ENCODE results near the gene ZBTB46. TPM values are rescaled to one million over a fixed set of nuclear protein-coding genes. Genes with fewer than 3 reads are reported as not detected.

Gene ZBTB46
- total RNA-seq, 1 donor from 2014 or later = 42.1 TPM

- Mint-ChIP-seq H3K4me3 (ENCODE audit: unreplicated experiment) (peak overlapping the region; percentile 96), H3K36me3 (ENCODE audit: low read depth, unreplicated experiment) (peaks cover 11% of the 10 kb centered on the region), H3K4me1 (ENCODE audit: unreplicated experiment) (peaks cover 35% of the 10 kb centered on the region), H3K27ac (ENCODE audit: unreplicated experiment) (no peak overlapping the region), H3K9me3 (ENCODE audit: unreplicated experiment) (no peaks in the 10 kb centered on the region), H3K27me3 (ENCODE audit: unreplicated experiment) (peaks cover 13% of the 10 kb centered on the region)
- TF ChIP-seq, protein P1, sequence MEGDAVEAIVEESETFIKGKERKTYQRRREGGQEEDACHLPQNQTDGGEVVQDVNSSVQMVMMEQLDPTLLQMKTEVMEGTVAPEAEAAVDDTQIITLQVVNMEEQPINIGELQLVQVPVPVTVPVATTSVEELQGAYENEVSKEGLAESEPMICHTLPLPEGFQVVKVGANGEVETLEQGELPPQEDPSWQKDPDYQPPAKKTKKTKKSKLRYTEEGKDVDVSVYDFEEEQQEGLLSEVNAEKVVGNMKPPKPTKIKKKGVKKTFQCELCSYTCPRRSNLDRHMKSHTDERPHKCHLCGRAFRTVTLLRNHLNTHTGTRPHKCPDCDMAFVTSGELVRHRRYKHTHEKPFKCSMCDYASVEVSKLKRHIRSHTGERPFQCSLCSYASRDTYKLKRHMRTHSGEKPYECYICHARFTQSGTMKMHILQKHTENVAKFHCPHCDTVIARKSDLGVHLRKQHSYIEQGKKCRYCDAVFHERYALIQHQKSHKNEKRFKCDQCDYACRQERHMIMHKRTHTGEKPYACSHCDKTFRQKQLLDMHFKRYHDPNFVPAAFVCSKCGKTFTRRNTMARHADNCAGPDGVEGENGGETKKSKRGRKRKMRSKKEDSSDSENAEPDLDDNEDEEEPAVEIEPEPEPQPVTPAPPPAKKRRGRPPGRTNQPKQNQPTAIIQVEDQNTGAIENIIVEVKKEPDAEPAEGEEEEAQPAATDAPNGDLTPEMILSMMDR (IDR thresholded peaks at IDR 0.05; ENCODE audit: unreplicated experiment) = no peak
- DNase-seq (ENCODE audit: low spot score) = no peak
Observed at GRCh38 chr20:63828124-63828523, 2.9 kb downstream of the ZBTB46 start.

DNA sequence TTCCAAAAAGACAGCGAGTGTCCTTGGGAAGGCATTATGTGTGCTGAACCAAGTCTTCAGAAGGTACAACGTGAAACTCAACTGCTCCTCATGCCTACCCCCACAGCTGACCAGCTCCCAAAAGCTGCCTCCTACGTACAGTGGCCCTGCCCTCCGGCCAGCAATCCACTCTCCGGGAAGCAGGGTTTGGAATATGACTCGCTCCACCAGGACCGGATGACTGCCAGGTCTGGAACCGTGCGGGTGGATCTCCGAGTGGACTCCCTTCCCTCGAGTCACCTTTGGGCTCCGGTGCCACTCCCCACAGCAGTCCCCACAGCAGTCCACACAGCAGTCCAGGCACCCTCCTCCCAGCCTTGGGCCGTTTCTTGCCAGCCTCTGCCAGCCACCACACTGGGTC lies 4.3 kb downstream of the ZBTB46 start:
- DNase-seq (ENCODE audit: low spot score) = no peak
- H3K9me3 Mint-ChIP-seq (ENCODE audit: unreplicated experiment) = no peaks in the 10 kb centered on the region
- TF ChIP-seq, protein P1 (IDR thresholded peaks at IDR 0.05; ENCODE audit: unreplicated experiment) = no peak
- no peak overlapping the region for H3K4me3 Mint-ChIP-seq (ENCODE audit: unreplicated experiment)
- H3K27ac Mint-ChIP-seq (ENCODE audit: unreplicated experiment) = no peak overlapping the region
- peaks cover 13% of the 10 kb centered on the region for H3K27me3 Mint-ChIP-seq (ENCODE audit: unreplicated experiment)
- H3K36me3 Mint-ChIP-seq (ENCODE audit: low read depth, unreplicated experiment) = peaks cover 13% of the 10 kb centered on the region
- H3K4me1 Mint-ChIP-seq (ENCODE audit: unreplicated experiment) = peaks cover 46% of the 10 kb centered on the region

- Mint-ChIP-seq H3K4me3 (ENCODE audit: unreplicated experiment) (no peak overlapping the region), H3K4me1 (ENCODE audit: unreplicated experiment) (peaks cover 47% of the 10 kb centered on the region), H3K27ac (ENCODE audit: unreplicated experiment) (no peak overlapping the region), H3K27me3 (ENCODE audit: unreplicated experiment) (peaks cover 13% of the 10 kb centered on the region), H3K9me3 (ENCODE audit: unreplicated experiment) (no peaks in the 10 kb centered on the region), H3K36me3 (ENCODE audit: low read depth, unreplicated experiment) (peaks cover 15% of the 10 kb centered on the region)
- no peak for DNase-seq (ENCODE audit: low spot score)
- TF ChIP-seq, protein P1 (IDR thresholded peaks at IDR 0.05; ENCODE audit: unreplicated experiment) = no peak
Observed at GRCh38 chr20:63825331-63826118, 5.5 kb downstream of the ZBTB46 start.

DNA sequence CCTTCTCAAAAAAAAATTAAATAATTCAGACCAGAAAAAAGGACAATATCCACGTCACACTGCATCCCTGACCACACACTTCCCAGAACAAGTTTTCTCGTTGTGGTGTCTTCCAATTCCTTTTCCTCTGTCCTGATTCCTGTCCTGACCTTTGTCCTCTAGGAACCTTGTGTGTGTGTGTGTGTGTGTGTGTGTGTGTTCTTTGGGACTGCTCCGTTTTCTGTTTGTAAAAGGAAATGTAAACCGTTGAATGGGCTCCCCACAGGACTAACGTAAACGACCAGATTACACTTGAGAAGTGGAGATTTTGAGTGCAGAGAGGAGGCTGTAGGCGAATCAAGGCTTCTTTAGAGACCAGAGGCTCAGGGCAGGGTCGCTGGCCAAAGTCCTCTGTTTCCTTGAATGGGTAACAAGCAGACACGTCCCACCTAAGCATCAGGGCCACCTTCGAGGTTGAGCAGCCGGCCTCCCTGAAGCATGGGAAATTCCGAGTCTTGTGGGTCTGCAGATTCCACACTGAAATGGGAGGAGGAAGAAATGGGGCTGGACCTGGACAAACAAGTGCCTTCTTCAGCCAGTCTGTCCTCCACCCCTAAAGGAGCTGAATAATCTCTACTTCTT lies 7.3 kb downstream of the ZBTB46 start:
- peaks cover 4% of the 10 kb centered on the region for H3K27me3 Mint-ChIP-seq (ENCODE audit: unreplicated experiment)
- H3K9me3 Mint-ChIP-seq (ENCODE audit: unreplicated experiment) = no peaks in the 10 kb centered on the region
- TF ChIP-seq, protein P1 (IDR thresholded peaks at IDR 0.05; ENCODE audit: unreplicated experiment) = no peak
- H3K27ac Mint-ChIP-seq (ENCODE audit: unreplicated experiment) = peak overlapping the region; percentile 28
- H3K36me3 Mint-ChIP-seq (ENCODE audit: low read depth, unreplicated experiment) = peaks cover 4% of the 10 kb centered on the region
- DNase-seq (ENCODE audit: low spot score) = no peak
- H3K4me3 Mint-ChIP-seq (ENCODE audit: unreplicated experiment) = peak overlapping the region; percentile 21
- H3K4me1 Mint-ChIP-seq (ENCODE audit: unreplicated experiment) = peaks cover 34% of the 10 kb centered on the region

DNA sequence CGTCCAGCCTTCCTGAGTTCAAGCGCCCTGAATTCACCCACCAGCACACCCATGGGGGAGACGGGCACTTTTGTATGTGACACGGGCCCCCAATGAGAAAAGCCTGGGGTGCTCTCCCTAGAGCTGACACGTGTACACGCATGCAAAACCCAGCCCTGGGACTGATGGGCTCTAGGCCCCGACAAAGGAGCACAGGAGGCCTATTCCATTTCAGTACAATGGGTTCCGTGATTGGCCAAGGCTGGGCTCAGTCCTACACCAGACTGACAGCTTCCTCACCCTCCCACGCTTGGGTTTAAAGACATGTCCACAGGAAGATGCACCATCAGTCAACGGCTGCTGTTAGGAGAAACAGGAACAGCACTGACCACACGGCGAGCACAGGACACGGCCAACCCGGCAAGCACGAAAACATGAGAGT lies 8.8 kb downstream of the ZBTB46 start:
- peak overlapping the region; percentile 47 for H3K4me3 Mint-ChIP-seq (ENCODE audit: unreplicated experiment)
- DNase-seq (ENCODE audit: low spot score) = peak; percentile 38
- no peaks in the 10 kb centered on the region for H3K9me3 Mint-ChIP-seq (ENCODE audit: unreplicated experiment)
- peaks cover 24% of the 10 kb centered on the region for H3K4me1 Mint-ChIP-seq (ENCODE audit: unreplicated experiment)
- H3K27me3 Mint-ChIP-seq (ENCODE audit: unreplicated experiment) = peaks cover 5% of the 10 kb centered on the region
- peaks cover 4% of the 10 kb centered on the region for H3K36me3 Mint-ChIP-seq (ENCODE audit: low read depth, unreplicated experiment)
- H3K27ac Mint-ChIP-seq (ENCODE audit: unreplicated experiment) = peak overlapping the region; percentile 70
- TF ChIP-seq, protein P1 (IDR thresholded peaks at IDR 0.05; ENCODE audit: unreplicated experiment) = no peak

All from endothelial cell (in vitro differentiated cells).